Activated CD4-positive, CD25-positive, alpha-beta regulatory T cell treated with anti-CD3 and anti-CD28 coated beads, Interleukin-2, amount 50 U/mL, for 16 hours (primary cell): ENCODE results near the gene FOXO6.
"Not testable (repeated sequence)": the region's sequence is repeated elsewhere in the genome, so short reads cannot be mapped to it uniquely, and the experiment has no call there.

Experiments used
- DNase-seq: peaks from one replicate; pipeline ENCODE4 v3.0.0-alpha.2; 2020; ENCODE audit warnings: low read depth, low spot score

The FOXO6 gene

GRCh38 chr1:41328780-41329640 lies 32.2 kb upstream of the FOXO6 start:
- DNase-seq, result no peak

GRCh38 chr1:41329662-41330587 lies 31.3 kb upstream of the FOXO6 start:
- no peak for DNase-seq

GRCh38 chr1:41330588-41331545 lies 30.4 kb upstream of the FOXO6 start:
- no peak for DNase-seq

GRCh38 chr1:41331546-41331917 lies 29.7 kb upstream of the FOXO6 start:
- no peak for DNase-seq

DNA sequence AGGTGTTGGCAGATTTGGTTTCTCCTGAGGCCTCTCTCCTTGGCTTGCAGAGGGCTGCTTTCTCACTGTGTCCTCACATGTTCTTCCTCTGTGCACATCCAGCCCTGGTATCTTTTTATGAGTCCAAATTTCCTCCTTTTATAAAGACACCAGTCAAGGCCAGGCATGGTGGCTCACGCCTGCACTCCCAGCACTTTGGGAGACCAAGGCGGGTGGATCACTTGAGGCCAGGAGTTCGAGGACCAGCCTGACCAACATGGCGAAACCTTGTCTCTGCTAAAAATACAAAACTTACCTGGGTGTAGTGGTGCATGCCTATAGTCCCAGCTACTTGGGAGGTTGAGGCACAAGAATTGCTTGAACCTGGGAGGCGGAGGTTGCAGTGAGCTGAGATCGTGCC lies 29.1 kb upstream of the FOXO6 start:
- DNase-seq, result not testable (repeated sequence)

GRCh38 chr1:41333146-41333784 lies 28.0 kb upstream of the FOXO6 start:
- DNase-seq, result no peak

DNA sequence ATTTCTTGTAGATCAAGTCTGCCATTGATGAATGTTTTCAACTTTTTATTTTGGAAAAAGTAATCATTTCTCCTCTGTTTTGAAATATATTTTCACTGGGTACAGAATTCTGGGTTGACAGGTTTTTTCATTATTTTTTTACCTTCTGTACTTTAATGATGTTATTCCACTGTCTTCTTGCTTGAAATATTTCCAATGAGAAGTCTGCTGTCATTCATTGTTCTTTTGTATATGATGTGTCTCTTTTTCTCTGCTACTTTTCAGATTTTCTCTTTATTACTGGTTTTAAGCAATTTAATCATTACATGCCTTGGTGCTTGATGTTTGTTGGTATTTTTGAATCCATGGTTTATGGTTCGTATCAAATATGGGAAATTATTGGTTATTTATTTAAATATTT lies 22.4 kb upstream of the FOXO6 start:
- DNase-seq, result no peak

- no peak for DNase-seq
These were observed 20.4 kb upstream of the FOXO6 start for GRCh38 chr1:41340655-41341364.

DNA sequence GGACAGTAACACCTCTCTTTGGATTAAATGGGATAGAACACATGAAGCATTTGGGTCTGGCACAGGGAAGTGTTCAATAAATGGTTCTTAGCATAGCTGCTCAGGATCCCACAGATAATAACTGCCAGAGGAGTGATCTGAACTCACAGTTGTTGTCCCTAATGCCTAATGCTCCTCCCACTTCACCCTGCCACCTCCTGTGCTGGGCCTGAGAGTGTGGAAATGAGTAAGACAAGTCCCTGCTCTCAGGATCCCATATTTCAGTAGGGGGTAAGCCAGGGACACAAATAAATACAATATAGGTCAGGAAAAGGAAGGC lies 19.9 kb upstream of the FOXO6 start:
- no peak for DNase-seq

DNA sequence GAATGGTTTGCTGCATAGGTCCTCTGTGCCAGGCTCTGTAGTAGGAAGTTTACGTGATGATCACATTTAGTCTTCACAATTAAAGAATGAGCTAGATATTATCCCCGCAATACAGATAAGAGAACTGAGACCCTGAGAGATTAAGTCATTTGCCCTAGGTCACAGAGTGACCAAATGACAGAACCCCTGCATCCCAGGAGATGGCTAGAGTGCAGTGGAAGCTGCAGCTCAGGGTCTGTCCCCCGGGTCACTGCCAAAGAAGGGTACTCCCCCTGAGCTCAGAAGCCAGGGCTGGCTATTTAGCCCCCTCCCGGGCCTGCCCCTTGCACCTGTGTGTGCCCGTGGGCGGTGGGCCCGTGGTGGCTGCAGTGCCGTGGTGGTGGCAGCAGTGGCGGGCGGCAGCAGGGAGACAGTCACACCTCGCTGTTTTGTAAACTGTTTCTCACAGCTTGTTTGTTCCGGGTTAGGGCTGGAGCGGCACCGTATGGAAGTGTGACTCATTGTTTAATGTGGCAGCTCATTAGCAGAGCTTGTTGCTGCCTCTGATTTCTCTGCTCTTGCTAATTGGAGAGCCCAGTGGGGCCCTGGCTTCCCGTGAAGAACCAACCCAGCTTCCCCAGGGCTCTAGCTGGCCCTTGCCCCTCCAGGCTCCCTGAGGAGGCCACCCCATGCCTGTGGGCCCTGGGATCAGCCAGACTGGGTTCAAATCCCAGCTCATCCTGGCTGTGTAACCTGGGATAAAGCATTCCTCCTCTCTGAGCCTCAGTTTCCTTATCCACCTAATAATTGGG lies 19.3 kb upstream of the FOXO6 start:
- DNase-seq, result no peak

GRCh38 chr1:41342774-41343355 lies 18.4 kb upstream of the FOXO6 start:
- DNase-seq, result no peak

DNA sequence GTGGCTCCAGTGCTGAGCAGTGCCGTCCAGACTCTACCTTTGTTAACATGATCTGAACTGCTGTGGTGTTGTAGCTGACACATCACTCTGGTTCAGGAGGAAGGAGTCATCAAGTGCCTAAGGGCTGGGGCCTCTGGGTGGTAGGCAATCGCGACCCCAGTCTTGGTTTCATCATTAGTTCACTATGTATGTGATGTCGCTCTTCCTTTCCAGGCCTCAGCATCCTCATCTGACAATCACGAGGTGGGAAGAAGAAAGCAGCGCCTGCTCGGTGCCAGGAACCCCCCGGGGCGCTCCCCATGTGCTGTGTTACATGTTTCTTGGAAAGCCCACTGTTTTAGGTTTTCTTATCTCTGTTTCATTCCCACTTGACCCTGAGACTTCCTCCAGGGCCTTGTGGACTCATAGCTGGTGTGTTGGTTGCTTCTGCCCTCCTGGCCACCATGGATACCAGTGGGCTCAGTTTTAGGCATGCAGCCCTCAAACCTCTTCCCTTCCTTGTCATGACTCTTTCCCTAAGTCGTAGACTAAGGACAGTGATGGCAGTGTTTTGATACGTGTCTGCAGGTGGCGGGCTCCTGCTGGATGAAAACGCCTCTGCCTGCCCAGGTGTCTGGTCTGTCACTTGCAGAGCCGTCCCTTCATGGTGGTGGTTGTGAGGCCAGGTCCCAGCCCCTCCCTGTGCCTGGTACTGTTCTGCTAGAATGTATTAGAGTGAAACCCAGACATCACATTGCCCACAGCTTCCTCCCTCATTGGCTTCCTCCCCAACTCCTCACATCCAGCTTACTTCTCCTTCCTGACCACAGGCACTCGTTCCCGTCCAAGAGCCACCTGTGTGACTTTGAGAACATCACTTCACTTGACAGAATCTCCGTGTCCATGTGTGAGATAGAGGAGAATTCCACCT lies 17.2 kb upstream of the FOXO6 start:
- DNase-seq, result no peak

GRCh38 chr1:41344708-41345159 lies 16.5 kb upstream of the FOXO6 start:
- DNase-seq, result no peak

GRCh38 chr1:41345434-41346075 lies 15.7 kb upstream of the FOXO6 start:
- no peak for DNase-seq

GRCh38 chr1:41347276-41347675 lies 14.0 kb upstream of the FOXO6 start:
- no peak for DNase-seq

- DNase-seq, result no peak
These were observed 12.8 kb upstream of the FOXO6 start for GRCh38 chr1:41348394-41348793.

DNA sequence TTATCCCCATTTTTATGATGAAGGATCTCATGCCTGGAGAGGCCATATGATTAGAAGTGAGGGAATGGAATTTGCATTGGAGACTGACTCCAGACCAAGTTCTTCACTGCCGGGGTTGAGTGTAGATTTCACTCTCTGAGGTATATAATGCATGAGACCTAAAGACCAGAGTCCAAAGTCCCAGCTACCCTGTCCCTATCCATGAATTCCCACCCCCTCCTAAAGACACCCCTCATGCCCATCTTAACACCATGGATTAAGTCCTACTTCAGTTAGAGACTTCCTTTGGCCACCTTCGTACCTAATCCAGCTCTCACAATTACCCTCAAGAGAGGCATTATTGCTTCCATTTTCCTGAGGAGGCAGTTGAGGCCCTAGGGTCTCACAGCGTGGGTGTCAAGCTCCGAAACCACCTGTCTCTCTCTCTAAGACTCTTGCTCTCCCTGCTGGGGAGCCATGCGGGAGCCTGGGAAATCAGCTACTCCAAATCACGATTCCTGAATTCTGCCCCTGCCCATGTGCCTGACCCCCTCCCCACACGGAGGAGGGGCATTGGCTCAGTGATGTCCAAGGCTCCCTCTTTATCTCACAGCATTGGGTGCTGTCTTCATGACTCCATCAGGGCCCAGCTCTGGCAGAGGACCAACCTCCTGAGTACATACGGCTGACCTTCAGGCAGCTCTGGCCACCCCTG lies 11.7 kb upstream of the FOXO6 start:
- DNase-seq, result no peak
